ENCODE data around the gene REXO5. TPM values are rescaled to one million over a fixed set of nuclear protein-coding genes. Genes with fewer than 3 reads are reported as not detected.

The REXO5 gene
- total RNA-seq, 1 donor from 2014 or later, result 2.4 TPM

- no peak for DNase-seq (ENCODE audit: low spot score)
Observed at GRCh38 chr16:20871941-20872815, 65.9 kb downstream of the REXO5 start.

GRCh38 chr16:20873331-20873730 lies 67.0 kb downstream of the REXO5 start:
- no peak for DNase-seq (ENCODE audit: low spot score)

- no peak for DNase-seq (ENCODE audit: low spot score)
Observed at GRCh38 chr16:20874088-20874581, 67.8 kb downstream of the REXO5 start.

GRCh38 chr16:20875355-20875650 lies 69.0 kb downstream of the REXO5 start:
- no peak for DNase-seq (ENCODE audit: low spot score)

GRCh38 chr16:20878682-20879147 lies 72.4 kb downstream of the REXO5 start:
- no peak for DNase-seq (ENCODE audit: low spot score)

- DNase-seq (ENCODE audit: low spot score), result no peak
Observed at GRCh38 chr16:20879175-20880040, 73.1 kb downstream of the REXO5 start.

GRCh38 chr16:20880867-20881502 lies 74.7 kb downstream of the REXO5 start:
- no peak for DNase-seq (ENCODE audit: low spot score)

- no peak for DNase-seq (ENCODE audit: low spot score)
Observed at GRCh38 chr16:20881503-20881878, 75.2 kb downstream of the REXO5 start.

GRCh38 chr16:20883554-20884239 lies 77.4 kb downstream of the REXO5 start:
- no peak for DNase-seq (ENCODE audit: low spot score)

- DNase-seq (ENCODE audit: low spot score), result no peak
Observed at GRCh38 chr16:20884240-20884556, 77.9 kb downstream of the REXO5 start.

- no peak for DNase-seq (ENCODE audit: low spot score)
Observed at GRCh38 chr16:20886320-20886719, 80.0 kb downstream of the REXO5 start.

- no peak for DNase-seq (ENCODE audit: low spot score)
Observed at GRCh38 chr16:20887207-20887606, 80.9 kb downstream of the REXO5 start.

- DNase-seq (ENCODE audit: low spot score), result no peak
Observed at GRCh38 chr16:20889625-20890275, 83.4 kb downstream of the REXO5 start.

- no peak for DNase-seq (ENCODE audit: low spot score)
Observed at GRCh38 chr16:20894388-20894787, 88.1 kb downstream of the REXO5 start.

GRCh38 chr16:20897253-20897897 lies 91.0 kb downstream of the REXO5 start:
- no peak for DNase-seq (ENCODE audit: low spot score)

GRCh38 chr16:20897922-20898321 lies 91.6 kb downstream of the REXO5 start:
- no peak for DNase-seq (ENCODE audit: low spot score)

- DNase-seq (ENCODE audit: low spot score), result no peak
Observed at GRCh38 chr16:20899071-20899470, 92.7 kb downstream of the REXO5 start.
